Esophagus muscularis mucosa (tissue), 4 donors: ENCODE results near the gene SLC22A12. TPM values are rescaled to one million over a fixed set of nuclear protein-coding genes. Genes with fewer than 3 reads are reported as not detected.
A peak's percentile ranks its signal among the peaks of the same experiment; 100 is the strongest.

Experiments used
- DNase-seq: peaks from one replicate; pipeline ENCODE4 v3.0.0-alpha.2; 2017; ENCODE audit errors: extremely low spot score
- H3K27ac ChIP-seq, 4 donors: fragments of 200-600 bp; sonication (generic); replicated peaks in 1 of 4; 1 replicate in 3 of 4; 2 replicates in 1 of 4; pipeline ENCODE4 v1.5.1; 2016 to 2019; ENCODE audit warnings: mild to moderate bottlenecking in 1 of 4
- H3K27me3 ChIP-seq, 4 donors: fragments of 200-600 bp; sonication (generic); one replicate each; pipeline versions ENCODE4 v1.5.1 to v1.6.0; 2016 to 2019
- H3K36me3 ChIP-seq, 4 donors: fragments of 200-600 bp; sonication (generic); one replicate each; pipeline ENCODE4 v1.5.1; 2016 to 2019
- H3K4me1 ChIP-seq, 4 donors: fragments of 200-600 bp; sonication (generic); one replicate each; pipeline ENCODE4 v1.5.1; 2016 to 2019
- H3K4me3 ChIP-seq, 4 donors: fragments of 200-600 bp; sonication (generic); 1 replicate in 2 of 4; 2 replicates in 2 of 4; pipeline ENCODE4 v1.5.1; 2016 to 2019; ENCODE audit warnings: mild to moderate bottlenecking in 4 of 4, moderate library complexity in 1 of 4
- H3K9me3 ChIP-seq, 4 donors: fragments of 200-600 bp; sonication (generic); 1 replicate in 3 of 4; 2 replicates in 1 of 4; pipeline ENCODE4 v1.5.1; 2016 to 2019
- EP300 ChIP-seq: sonication (generic); formaldehyde crosslinking; IDR thresholded peaks from one replicate; pipeline ENCODE4 v1.6.1; 2017; ENCODE audit warnings: antibody characterized with exemption
- POLR2A ChIP-seq: fragments of 450-650 bp; IDR thresholded peaks from one replicate; pipeline ENCODE4 v1.6.1; 2017; ENCODE audit warnings: antibody characterized with exemption, moderate library complexity, mild to moderate bottlenecking, low read depth
- POLR2AphosphoS5 ChIP-seq, 2 donors: sonication (generic); formaldehyde crosslinking; IDR thresholded peaks; one replicate each; pipeline ENCODE4 v1.6.1; 2017; ENCODE audit warnings: antibody characterized with exemption in 2 of 2
- WGBS: methylation state at CpG from one replicate; pipeline ENCODE4 v1.1.5; 2018; 5-methylcytosine and 5-hydroxymethylcytosine counted together
- intact Hi-C: fragments of 100-400 bp; cut with DNase I; formaldehyde crosslinking; loops from one replicate; pipeline ENCODE4 v1.15.1; 2023
- total RNA-seq, 4 donors: library from RNA; depleted of rRNA; stranded (reverse); fragments of >200 nt; gene quantifications; one replicate each; pipeline versions ENCODE4 v1.1.0 to v1.2.1, GENCODE V29; 2016
- TF ChIP-seq, protein P1 (sequence below), 3 experiments: fragments of 200-600 bp in 2 of 3; fragments of 450-650 bp in 1 of 3; sonication (generic) in 2 of 3; IDR thresholded peaks; one replicate each; pipeline ENCODE4 v1.5.1; 2017 to 2019; ENCODE audit warnings: antibody characterized with exemption in 3 of 3, mild to moderate bottlenecking in 2 of 3, moderate library complexity in 1 of 3

SLC22A12 gene
- total RNA-seq, 4 donors from 2014 or later = not detected

DNA sequence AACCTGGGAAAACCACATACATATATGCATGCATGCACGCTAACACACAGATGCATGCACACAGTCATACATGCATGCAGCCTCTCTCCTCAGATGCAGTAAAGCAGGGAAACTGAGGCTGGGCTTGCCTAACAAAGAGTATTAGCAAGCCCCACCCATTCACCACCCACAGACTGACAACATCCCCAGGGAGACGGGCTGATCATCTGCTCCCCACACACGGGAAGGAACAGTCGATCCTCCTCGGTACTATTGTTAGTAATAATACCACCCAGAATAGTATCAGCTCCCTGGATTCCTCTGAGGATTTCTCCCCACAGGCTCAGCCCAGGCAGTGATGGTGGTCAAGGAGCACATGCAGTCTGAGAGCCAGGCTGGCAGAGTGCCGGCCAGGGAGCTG is 41.2 kb downstream of the SLC22A12 start:
- TF ChIP-seq POLR2AphosphoS5 (IDR thresholded peaks at IDR 0.05) = no peak
- TF ChIP-seq, protein P1, sequence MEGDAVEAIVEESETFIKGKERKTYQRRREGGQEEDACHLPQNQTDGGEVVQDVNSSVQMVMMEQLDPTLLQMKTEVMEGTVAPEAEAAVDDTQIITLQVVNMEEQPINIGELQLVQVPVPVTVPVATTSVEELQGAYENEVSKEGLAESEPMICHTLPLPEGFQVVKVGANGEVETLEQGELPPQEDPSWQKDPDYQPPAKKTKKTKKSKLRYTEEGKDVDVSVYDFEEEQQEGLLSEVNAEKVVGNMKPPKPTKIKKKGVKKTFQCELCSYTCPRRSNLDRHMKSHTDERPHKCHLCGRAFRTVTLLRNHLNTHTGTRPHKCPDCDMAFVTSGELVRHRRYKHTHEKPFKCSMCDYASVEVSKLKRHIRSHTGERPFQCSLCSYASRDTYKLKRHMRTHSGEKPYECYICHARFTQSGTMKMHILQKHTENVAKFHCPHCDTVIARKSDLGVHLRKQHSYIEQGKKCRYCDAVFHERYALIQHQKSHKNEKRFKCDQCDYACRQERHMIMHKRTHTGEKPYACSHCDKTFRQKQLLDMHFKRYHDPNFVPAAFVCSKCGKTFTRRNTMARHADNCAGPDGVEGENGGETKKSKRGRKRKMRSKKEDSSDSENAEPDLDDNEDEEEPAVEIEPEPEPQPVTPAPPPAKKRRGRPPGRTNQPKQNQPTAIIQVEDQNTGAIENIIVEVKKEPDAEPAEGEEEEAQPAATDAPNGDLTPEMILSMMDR (IDR thresholded peaks at IDR 0.05) = no peak
- TF ChIP-seq EP300 = no peak
- no peak for TF ChIP-seq POLR2A
- no peaks in the 10 kb centered on the region for H3K9me3 ChIP-seq
- 71% methylated on average over 2 of the region's 6 CpGs for WGBS
- H3K27me3 ChIP-seq = peaks cover 0 to 32% (median 2%) of the 10 kb centered on the region in 4 donors
- intact Hi-C loops = no loop called here
- peaks cover 0 to 14% (median 8%) of the 10 kb centered on the region in 4 donors for H3K4me1 ChIP-seq
- no peak overlapping the region for H3K27ac ChIP-seq
- no peak overlapping the region for H3K4me3 ChIP-seq
- DNase-seq = no peak
- H3K36me3 ChIP-seq = no peaks in the 10 kb centered on the region

DNA sequence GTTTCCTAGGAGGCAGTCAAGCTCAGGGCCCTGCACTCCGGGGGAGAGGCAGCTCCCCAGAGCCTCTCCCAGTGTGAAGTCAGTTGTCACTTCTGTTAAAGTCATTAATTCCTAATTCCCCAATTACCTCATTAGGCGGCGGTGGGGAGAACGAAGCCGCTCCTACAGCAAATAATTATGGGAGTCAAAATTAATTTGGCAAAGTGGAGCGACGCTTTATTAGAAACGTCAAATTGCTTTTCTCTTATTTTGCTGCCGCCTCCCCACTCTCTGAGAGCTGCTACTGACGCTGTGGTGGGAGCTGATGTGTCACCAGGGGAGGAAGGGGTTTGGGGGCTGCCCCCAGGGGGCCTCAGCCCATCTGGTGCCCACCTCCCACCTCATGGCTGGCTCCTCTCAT is 41.6 kb downstream of the SLC22A12 start:
- H3K36me3 ChIP-seq = no peaks in the 10 kb centered on the region
- H3K4me3 ChIP-seq = no peak overlapping the region
- TF ChIP-seq, protein P1 (IDR thresholded peaks at IDR 0.05) = no peak
- no peak for TF ChIP-seq POLR2AphosphoS5 (IDR thresholded peaks at IDR 0.05)
- no peak for TF ChIP-seq POLR2A
- TF ChIP-seq EP300 = no peak
- H3K9me3 ChIP-seq = no peaks in the 10 kb centered on the region
- no peak overlapping the region for H3K27ac ChIP-seq
- H3K27me3 ChIP-seq = peaks cover 0 to 37% (median 3%) of the 10 kb centered on the region in 4 donors
- DNase-seq = no peak
- 87% methylated on average over 10 of the region's 10 CpGs for WGBS
- peaks cover 0 to 18% (median 10%) of the 10 kb centered on the region in 4 donors for H3K4me1 ChIP-seq
- intact Hi-C loops = no loop called here

DNA sequence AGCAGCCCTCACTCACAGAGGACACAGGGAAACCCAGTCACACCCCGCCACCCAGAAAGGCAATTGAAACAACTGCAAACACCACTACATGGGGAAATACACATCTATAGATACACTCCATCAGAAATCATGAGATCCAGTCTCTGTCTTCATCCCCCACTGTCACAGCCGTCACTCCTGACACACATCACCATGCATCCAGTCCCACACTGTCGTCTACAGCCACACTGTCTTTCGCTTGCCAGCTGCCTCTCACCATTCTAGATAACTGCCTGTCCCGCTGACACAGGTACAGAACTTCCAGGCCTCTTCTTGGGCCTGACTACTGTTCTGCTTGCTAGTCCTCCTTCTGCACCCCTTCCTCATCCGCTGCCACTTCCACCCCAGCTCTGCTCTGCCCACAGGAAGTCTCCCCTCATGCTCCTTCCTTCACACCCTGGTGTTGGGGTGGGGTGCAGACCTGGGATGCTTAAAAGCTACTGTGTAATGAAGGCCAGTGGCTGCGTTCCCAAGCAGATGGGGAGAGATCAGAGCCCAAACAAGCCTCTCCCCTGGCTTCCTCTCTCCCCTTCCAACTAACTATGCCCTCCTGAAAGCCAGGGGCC is 42.6 kb downstream of the SLC22A12 start:
- TF ChIP-seq, protein P1 (IDR thresholded peaks at IDR 0.05) = no peak
- no peak for TF ChIP-seq POLR2AphosphoS5 (IDR thresholded peaks at IDR 0.05)
- no peak for TF ChIP-seq EP300
- no peak for TF ChIP-seq POLR2A
- peaks cover 0 to 46% (median 6%) of the 10 kb centered on the region in 4 donors for H3K27me3 ChIP-seq
- H3K27ac ChIP-seq = no peak overlapping the region
- no peak for DNase-seq
- H3K9me3 ChIP-seq = no peaks in the 10 kb centered on the region
- H3K4me3 ChIP-seq = no peak overlapping the region
- 73% methylated on average over 7 of the region's 7 CpGs for WGBS
- peaks cover 0 to 27% (median 18%) of the 10 kb centered on the region in 4 donors for H3K4me1 ChIP-seq
- intact Hi-C loops = no loop called here
- no peaks in the 10 kb centered on the region for H3K36me3 ChIP-seq

DNA sequence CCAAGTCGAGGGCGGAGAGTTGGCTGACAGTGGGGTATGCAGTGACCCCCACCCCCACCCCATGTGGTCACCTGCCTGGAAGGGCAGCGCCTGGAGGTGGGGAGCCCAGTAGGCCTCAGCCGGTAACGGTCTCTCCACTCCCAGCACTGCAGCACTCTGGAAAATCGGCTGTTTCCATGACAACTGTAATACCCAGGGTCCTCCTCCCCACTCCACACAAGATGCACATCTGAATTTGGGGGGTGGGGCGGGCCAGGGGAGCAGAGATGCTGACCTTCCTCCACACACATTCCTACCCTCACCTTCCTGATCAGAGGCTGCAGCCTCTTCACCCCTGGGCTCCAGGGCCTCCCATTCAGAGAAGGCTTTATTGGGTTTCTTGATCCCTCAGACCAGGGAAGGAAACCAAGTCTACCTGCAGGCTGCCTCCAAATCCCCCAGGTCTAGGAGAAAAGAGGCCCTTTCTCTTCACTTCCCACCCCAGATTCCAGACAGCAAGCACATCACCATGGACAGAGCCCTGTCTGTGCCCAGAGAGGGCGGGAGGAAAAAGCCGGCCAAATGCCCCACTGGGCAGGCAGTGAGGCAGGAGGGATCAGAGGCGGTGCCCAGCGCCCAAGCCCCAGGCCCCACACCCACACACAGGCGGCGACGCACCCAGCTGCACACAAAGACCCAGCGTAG is 46.5 kb downstream of the SLC22A12 start:
- TF ChIP-seq POLR2A (no peak), POLR2AphosphoS5 (IDR thresholded peaks at IDR 0.05) (no peak), EP300 (no peak)
- TF ChIP-seq, protein P1 (IDR thresholded peaks at IDR 0.05) = no peak
- WGBS = 65% methylated on average over 11 of the region's 15 CpGs
- Histone ChIP-seq H3K36me3 (no peaks in the 10 kb centered on the region), H3K27ac (no peak overlapping the region), H3K9me3 (no peaks in the 10 kb centered on the region), H3K4me3 (peak overlapping the region in 3 of 4 donors; percentile 11 to 24 (median 16)), H3K4me1 (peaks cover 0 to 17% (median 14%) of the 10 kb centered on the region in 4 donors), H3K27me3 (peaks cover 0 to 77% (median 13%) of the 10 kb centered on the region in 4 donors)
- intact Hi-C loops = no loop called here
- DNase-seq = no peak
